Upper lobe of right lung (tissue), 1 donor: ENCODE results near the gene CANT1. TPM values are rescaled to one million over a fixed set of nuclear protein-coding genes. Genes with fewer than 3 reads are reported as not detected.

Experiments
- ATAC-seq: fragments of 200-7000 bp; cut with Tn5 transposase; one replicate; pipeline ENCODE4 v1.9.1; 2020; ENCODE audit warnings: mild to moderate bottlenecking, moderate library complexity
- DNase-seq: peaks from one replicate; pipeline ENCODE4 v3.0.0-alpha.2; 2020
- H3K27ac ChIP-seq: fragments of 200-600 bp; one replicate; pipeline ENCODE4 v1.8.0; 2022
- H3K27me3 ChIP-seq: fragments of 200-600 bp; one replicate; pipeline ENCODE4 v1.8.0; 2022; ENCODE audit warnings: mild to moderate bottlenecking
- H3K36me3 ChIP-seq: fragments of 200-600 bp; one replicate; pipeline ENCODE4 v1.8.0; 2022
- H3K4me1 ChIP-seq: fragments of 200-600 bp; one replicate; pipeline ENCODE4 v1.8.0; 2022
- H3K4me3 ChIP-seq: fragments of 200-600 bp; one replicate; pipeline ENCODE4 v1.8.0; 2022; ENCODE audit warnings: mild to moderate bottlenecking
- H3K9me3 ChIP-seq: fragments of 200-600 bp; one replicate; pipeline ENCODE4 v1.8.0; 2022
- CTCF ChIP-seq: fragments of 200-600 bp; IDR thresholded peaks from one replicate; pipeline ENCODE4 v1.8.0; 2022; ENCODE audit warnings: antibody characterized with exemption
- intact Hi-C: fragments of 100-400 bp; cut with DNase I; formaldehyde crosslinking; loops from one replicate; pipeline ENCODE4 v1.11.0; 2022
- total RNA-seq: library from RNA; stranded (reverse); fragmentation: NEBNext Ultra II Directional; extraction: Animal tissue kit (Norgen Biotek cat#: 25700); gene quantifications from one replicate; pipeline ENCODE4 v1.2.1, GENCODE V29; 2021
- donor health status: DM: no; HTN: yes; CAD: no; lungs with severe emphysema.

The CANT1 gene
- total RNA-seq, 1 donor from 2014 or later = 59.6 TPM

- TF ChIP-seq CTCF = no peak
- peak; percentile 27 for ATAC-seq
Measured at GRCh38 chr17:78958641-78959127, 50.9 kb downstream of the CANT1 start.

GRCh38 chr17:78957128-78957527, 52.4 kb downstream of the CANT1 start:
- no peak overlapping the region for H3K27ac ChIP-seq
- peaks cover 3% of the 10 kb centered on the region for H3K4me1 ChIP-seq
- no peak overlapping the region for H3K4me3 ChIP-seq
- no peak for ATAC-seq
- no peaks in the 10 kb centered on the region for H3K36me3 ChIP-seq
- intact Hi-C loops = no loop called here
- no peaks in the 10 kb centered on the region for H3K27me3 ChIP-seq
- no peaks in the 10 kb centered on the region for H3K9me3 ChIP-seq
- no peak for TF ChIP-seq CTCF
- no peak for DNase-seq

More at GRCh38 chr17:78958641-78959127, 50.9 kb downstream of the CANT1 start:
- Histone ChIP-seq H3K27me3 (no peaks in the 10 kb centered on the region), H3K4me1 (peaks cover 3% of the 10 kb centered on the region), H3K27ac (no peak overlapping the region), H3K9me3 (no peaks in the 10 kb centered on the region), H3K36me3 (no peaks in the 10 kb centered on the region), H3K4me3 (no peak overlapping the region)
- intact Hi-C loops = no loop called here
- DNase-seq = no peak

- Histone ChIP-seq H3K9me3 (no peaks in the 10 kb centered on the region), H3K4me3 (no peak overlapping the region), H3K27ac (no peak overlapping the region), H3K36me3 (no peaks in the 10 kb centered on the region), H3K27me3 (no peaks in the 10 kb centered on the region), H3K4me1 (peaks cover under 1% of the 10 kb centered on the region)
- ATAC-seq (no peak), DNase-seq (no peak)
- intact Hi-C loops = no loop called here
- no peak for TF ChIP-seq CTCF
Measured at GRCh38 chr17:78956254-78956653, 53.3 kb downstream of the CANT1 start.

- H3K27ac ChIP-seq = no peak overlapping the region
- no peaks in the 10 kb centered on the region for H3K36me3 ChIP-seq
Measured at GRCh38 chr17:78954684-78955083, 54.9 kb downstream of the CANT1 start.

GRCh38 chr17:78953356-78954350, 55.9 kb downstream of the CANT1 start:
- no peaks in the 10 kb centered on the region for H3K4me1 ChIP-seq
- TF ChIP-seq CTCF = no peak
- DNase-seq (no peak), ATAC-seq (no peak)
- H3K4me3 ChIP-seq = no peak overlapping the region
- intact Hi-C loops = no loop called here
- H3K9me3 ChIP-seq = no peaks in the 10 kb centered on the region
- H3K27me3 ChIP-seq = no peaks in the 10 kb centered on the region
- no peak overlapping the region for H3K27ac ChIP-seq
- H3K36me3 ChIP-seq = no peaks in the 10 kb centered on the region

More at GRCh38 chr17:78954684-78955083, 54.9 kb downstream of the CANT1 start:
- no peaks in the 10 kb centered on the region for H3K4me1 ChIP-seq
- ATAC-seq (no peak), DNase-seq (no peak)
- H3K27me3 ChIP-seq = no peaks in the 10 kb centered on the region
- TF ChIP-seq CTCF = no peak
- no peak overlapping the region for H3K4me3 ChIP-seq
- intact Hi-C loops = no loop called here
- H3K9me3 ChIP-seq = no peaks in the 10 kb centered on the region
